ENCODE results near the gene NRL.

The NRL gene

DNA sequence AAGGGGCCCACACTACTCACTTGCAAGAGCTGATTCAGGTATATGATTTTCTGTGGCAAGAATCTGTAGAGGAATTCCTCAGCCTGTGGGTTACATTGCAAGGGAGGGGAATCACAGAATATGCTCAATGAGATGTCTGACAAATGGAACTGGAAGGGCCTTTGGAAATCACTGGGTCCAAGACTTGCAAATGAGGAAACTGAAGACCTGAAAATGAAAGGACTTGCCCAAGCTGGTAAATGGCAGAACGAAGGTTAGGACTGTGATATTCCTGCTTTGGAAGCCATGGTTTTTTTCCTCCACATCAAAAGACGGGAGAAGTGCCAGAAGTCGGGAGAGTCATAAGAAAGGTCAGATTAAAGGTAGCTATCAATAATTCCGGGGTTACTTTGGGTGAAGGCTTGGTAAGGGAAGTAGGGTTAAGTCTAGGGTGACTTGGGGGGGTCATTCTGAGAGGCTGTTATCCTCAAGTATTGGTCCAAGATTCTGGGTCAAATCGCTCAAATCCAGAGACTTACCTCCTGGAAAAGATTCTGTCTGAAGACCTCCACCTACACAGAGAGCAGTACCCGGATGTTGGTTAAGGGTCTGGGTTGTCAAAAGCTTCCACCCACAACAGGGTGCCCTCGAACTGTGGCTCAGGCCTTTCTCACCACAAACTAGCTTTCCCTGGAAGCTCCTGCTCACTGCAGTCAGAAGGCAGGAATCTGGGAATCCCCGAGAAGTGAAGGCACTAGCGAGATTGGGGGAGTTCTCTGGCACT is 31.1 kb upstream of the NRL start:
- no peak for TF ChIP-seq PAX5 (IDR thresholded peaks at IDR 0.05; ENCODE audit: insufficient read depth, low read length, severe bottlenecking)
- no peak for TF ChIP-seq POLR2A (IDR thresholded peaks at IDR 0.05; ENCODE audit: low read depth, low read length)
- TF ChIP-seq TAF1 (IDR thresholded peaks at IDR 0.05; ENCODE audit: low read depth, low read length), result no peak
- no peak for TF ChIP-seq POLR2AphosphoS5 (IDR thresholded peaks at IDR 0.05; ENCODE audit: low read depth, low read length)
- TF ChIP-seq SPI1 (IDR thresholded peaks at IDR 0.05; ENCODE audit: low read depth, low read length), result no peak
- no peak for TF ChIP-seq POU2F2 (IDR thresholded peaks at IDR 0.05; ENCODE audit: low read depth, low read length)
- FAIRE-seq (peak; percentile 23), DNase-seq (ENCODE audit: insufficient read length, low spot score) (no peak)

DNA sequence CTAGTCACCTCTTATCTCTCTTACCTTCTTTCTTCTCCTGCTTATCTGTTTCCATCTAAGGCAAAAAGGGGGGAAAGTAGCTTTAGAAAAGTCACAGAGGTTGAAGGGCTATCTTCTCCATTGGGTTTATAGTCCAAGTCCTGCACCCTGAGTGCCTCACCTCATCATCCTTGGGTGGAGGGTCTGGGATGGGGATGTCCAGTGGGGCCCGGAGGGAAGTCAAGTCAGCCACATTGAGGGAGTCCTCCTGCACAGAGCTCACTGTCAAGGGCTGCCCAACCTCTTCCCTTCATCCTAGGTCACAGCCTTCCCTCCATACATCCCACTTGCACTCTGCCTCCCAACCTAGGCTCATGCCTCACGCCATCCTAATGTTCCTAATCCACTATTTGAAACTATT is 30.5 kb upstream of the NRL start:
- TF ChIP-seq POLR2AphosphoS5 (IDR thresholded peaks at IDR 0.05; ENCODE audit: low read depth, low read length) (no peak), PAX5 (IDR thresholded peaks at IDR 0.05; ENCODE audit: insufficient read depth, low read length, severe bottlenecking) (no peak), POU2F2 (IDR thresholded peaks at IDR 0.05; ENCODE audit: low read depth, low read length) (no peak), POLR2A (IDR thresholded peaks at IDR 0.05; ENCODE audit: low read depth, low read length) (no peak), TAF1 (IDR thresholded peaks at IDR 0.05; ENCODE audit: low read depth, low read length) (no peak), SPI1 (IDR thresholded peaks at IDR 0.05; ENCODE audit: low read depth, low read length) (no peak)
- DNase-seq (ENCODE audit: insufficient read length, low spot score) (no peak), FAIRE-seq (no peak)

DNA sequence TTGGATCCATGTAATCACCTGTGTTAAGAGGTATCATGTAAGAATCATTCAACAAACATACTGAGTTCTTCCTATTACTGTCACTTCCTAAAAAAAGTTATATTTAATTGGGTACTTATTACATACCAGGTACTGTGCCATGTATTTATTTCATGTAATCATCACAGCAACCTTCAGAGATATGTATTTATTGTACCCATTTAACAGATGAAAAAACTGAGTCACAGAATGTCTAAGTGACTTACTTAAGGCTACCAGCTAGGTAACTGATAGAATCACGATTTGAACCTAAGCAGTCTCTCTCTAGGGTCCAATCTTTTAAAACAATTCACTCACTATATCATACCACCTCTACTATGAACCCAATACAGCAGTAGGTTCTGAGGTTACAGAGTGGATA is 29.7 kb upstream of the NRL start:
- DNase-seq (ENCODE audit: insufficient read length, low spot score), result no peak
- TF ChIP-seq POLR2AphosphoS5 (IDR thresholded peaks at IDR 0.05; ENCODE audit: low read depth, low read length), result no peak
- no peak for TF ChIP-seq TAF1 (IDR thresholded peaks at IDR 0.05; ENCODE audit: low read depth, low read length)
- no peak for TF ChIP-seq POLR2A (IDR thresholded peaks at IDR 0.05; ENCODE audit: low read depth, low read length)
- TF ChIP-seq SPI1 (IDR thresholded peaks at IDR 0.05; ENCODE audit: low read depth, low read length), result no peak
- no peak for TF ChIP-seq PAX5 (IDR thresholded peaks at IDR 0.05; ENCODE audit: insufficient read depth, low read length, severe bottlenecking)
- TF ChIP-seq POU2F2 (IDR thresholded peaks at IDR 0.05; ENCODE audit: low read depth, low read length), result no peak
- FAIRE-seq, result no peak

DNA sequence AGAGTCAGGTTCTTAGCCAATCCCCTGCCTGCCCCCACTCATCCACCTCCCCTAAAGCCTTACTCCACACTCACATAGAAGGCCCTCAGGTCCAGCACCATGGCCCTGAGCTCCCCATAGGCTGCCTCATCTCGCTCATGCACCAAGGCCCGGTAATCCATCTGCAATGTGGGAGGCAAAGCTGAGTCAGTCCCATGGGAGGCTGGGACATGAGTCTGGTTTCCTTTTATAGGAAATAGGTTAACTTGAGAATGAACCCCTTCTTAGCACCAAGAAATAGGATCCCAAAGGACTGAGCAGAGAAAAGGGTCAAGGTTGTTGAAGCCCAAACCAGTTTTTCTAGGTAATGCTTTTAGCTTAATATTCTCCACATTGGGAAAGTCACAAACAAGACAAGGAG is 28.8 kb upstream of the NRL start:
- FAIRE-seq, result no peak
- TF ChIP-seq POU2F2 (IDR thresholded peaks at IDR 0.05; ENCODE audit: low read depth, low read length), result no peak
- no peak for TF ChIP-seq PAX5 (IDR thresholded peaks at IDR 0.05; ENCODE audit: insufficient read depth, low read length, severe bottlenecking)
- no peak for TF ChIP-seq POLR2A (IDR thresholded peaks at IDR 0.05; ENCODE audit: low read depth, low read length)
- no peak for TF ChIP-seq POLR2AphosphoS5 (IDR thresholded peaks at IDR 0.05; ENCODE audit: low read depth, low read length)
- TF ChIP-seq SPI1 (IDR thresholded peaks at IDR 0.05; ENCODE audit: low read depth, low read length), result no peak
- TF ChIP-seq TAF1 (IDR thresholded peaks at IDR 0.05; ENCODE audit: low read depth, low read length), result no peak

DNA sequence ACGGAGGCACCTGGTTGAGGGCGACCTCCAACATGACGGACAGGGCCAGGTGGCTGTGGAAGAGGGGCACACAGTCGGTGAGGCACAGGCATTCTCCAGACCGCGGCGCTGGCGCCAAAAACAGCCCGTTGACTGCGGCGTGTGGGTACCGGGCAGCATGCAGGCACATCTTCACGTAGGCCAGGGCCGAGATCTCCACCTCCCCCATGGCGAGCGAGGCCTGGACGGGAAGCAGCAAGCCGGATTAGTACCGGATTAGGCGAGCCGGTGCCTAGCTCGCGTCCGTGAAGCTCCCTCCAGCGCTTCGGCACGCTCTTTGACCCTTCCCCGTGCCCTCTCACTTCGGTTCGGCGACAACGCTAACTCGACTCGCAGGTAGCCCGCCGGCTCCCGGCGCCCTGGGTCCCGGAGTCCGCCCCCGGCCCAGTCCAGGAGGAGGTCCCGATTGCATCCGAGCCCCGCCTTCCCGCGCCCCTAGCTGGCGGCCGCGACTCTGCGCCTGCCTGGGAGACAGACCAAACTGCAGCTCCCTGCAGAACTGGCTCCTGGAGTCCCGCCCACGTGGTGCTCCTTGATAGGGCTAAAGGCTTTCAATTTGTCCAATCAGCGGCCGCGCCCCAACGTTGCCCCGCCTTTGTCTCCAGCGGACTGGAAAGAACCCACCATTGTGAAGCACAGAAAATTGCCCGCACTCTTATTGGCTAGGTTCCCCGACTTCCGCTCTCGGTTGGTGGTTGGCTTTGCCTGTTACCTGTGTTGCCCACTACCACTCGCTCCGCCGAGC is 26.5 kb upstream of the NRL start, which contains the start of gene EMC9:
Gene EMC9 (minus strand): TSS at position 495 of the 784 bp plus-strand sequence. CDS start 287 bp downstream, at position 208.
- peak; percentile 96 for DNase-seq (ENCODE audit: insufficient read length, low spot score)
- peak; percentile 83 for TF ChIP-seq POLR2AphosphoS5 (IDR thresholded peaks at IDR 0.05; ENCODE audit: low read depth, low read length)
- TF ChIP-seq TAF1 (IDR thresholded peaks at IDR 0.05; ENCODE audit: low read depth, low read length), result peak; percentile 7
- peak; percentile 74 for TF ChIP-seq SPI1 (IDR thresholded peaks at IDR 0.05; ENCODE audit: low read depth, low read length)
- peak; percentile 78; the same call in 1 of the 2 replicates for TF ChIP-seq POLR2A (IDR thresholded peaks at IDR 0.05; ENCODE audit: low read depth, low read length)
- peak; percentile 53 for TF ChIP-seq POU2F2 (IDR thresholded peaks at IDR 0.05; ENCODE audit: low read depth, low read length)
- TF ChIP-seq PAX5 (IDR thresholded peaks at IDR 0.05; ENCODE audit: insufficient read depth, low read length, severe bottlenecking), result peak; percentile 72
- FAIRE-seq, result peak; percentile 82

More for the DNA sequence above, 28.8 kb upstream of the NRL start:
- DNase-seq (ENCODE audit: insufficient read length, low spot score), result no peak

DNA sequence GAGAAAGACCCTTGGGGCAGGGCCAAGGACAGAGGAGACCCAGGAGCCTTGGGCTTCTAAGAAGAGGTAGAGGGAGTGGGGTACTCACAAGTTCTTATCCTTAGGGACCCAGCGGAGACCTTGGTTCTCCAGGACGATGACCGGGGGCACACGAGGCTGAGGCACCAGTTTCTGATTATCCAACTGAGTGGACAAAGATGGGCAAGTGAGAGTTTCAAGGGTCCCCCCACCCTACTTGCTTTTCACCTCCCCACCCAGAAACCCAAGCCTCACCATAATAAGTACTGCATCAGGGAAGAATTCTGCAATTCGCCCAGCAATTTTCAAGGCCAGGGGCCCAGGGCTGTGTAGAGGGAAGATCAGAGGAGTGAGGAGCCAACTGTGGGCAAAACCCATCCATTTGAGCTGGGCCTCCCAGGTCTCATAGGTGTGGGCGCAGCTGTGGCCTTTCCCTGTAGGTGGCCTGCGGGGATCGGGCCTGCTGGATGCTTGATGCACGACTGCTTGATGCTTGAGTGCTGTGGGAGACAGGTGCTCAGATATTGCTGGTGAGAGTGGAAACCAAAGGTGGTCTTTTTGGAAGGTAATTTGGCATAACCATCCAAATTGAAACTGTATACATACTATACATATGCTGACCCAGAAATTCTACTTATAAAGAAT is 24.7 kb upstream of the NRL start:
- DNase-seq (ENCODE audit: insufficient read length, low spot score) (no peak), FAIRE-seq (no peak)
- TF ChIP-seq POU2F2 (IDR thresholded peaks at IDR 0.05; ENCODE audit: low read depth, low read length) (no peak), TAF1 (IDR thresholded peaks at IDR 0.05; ENCODE audit: low read depth, low read length) (no peak), SPI1 (IDR thresholded peaks at IDR 0.05; ENCODE audit: low read depth, low read length) (no peak), PAX5 (IDR thresholded peaks at IDR 0.05; ENCODE audit: insufficient read depth, low read length, severe bottlenecking) (no peak), POLR2A (IDR thresholded peaks at IDR 0.05; ENCODE audit: low read depth, low read length) (no peak), POLR2AphosphoS5 (IDR thresholded peaks at IDR 0.05; ENCODE audit: low read depth, low read length) (no peak)

DNA sequence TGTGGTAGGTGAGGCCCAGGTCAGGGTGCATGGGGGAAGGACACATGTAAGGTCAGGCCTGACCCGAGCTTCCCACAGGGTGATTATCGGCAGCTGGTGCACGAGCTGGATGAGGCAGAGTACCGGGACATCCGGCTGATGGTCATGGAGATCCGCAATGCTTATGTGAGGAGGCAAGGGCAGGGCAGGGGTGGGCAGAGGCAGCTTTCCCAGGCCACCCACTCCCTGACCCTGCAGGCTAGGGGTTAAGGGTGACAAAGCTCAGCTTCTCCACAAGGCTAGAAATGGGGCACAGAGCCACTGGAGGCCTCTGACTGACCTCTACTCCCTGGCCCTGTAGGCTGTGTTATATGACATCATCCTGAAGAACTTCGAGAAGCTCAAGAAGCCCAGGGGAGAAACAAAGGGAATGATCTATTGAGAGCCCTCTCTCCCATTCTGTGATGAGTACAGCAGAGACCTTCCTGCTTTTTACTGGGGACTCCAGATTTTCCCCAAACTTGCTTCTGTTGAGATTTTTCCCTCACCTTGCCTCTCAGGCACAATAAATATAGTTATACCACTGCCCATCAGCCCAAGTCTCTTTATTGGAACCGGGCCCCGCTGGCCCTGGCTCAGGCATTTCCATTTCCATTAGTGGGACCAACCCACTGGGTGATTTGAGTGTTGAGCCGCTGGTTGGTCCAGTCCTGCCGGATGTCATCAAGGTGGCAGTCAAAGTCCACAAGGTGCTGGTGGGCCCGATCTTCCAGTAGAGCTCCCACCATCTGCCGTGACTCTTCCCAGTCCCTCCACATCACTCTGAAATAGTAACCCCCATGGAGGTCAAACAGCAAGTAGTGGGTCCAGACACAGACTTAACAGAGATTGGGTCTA is 23.9 kb upstream of the NRL start:
- no peak for FAIRE-seq

More for the DNA sequence above, 23.9 kb upstream of the NRL start:
- TF ChIP-seq POLR2AphosphoS5 (IDR thresholded peaks at IDR 0.05; ENCODE audit: low read depth, low read length), result no peak
- TF ChIP-seq POU2F2 (IDR thresholded peaks at IDR 0.05; ENCODE audit: low read depth, low read length), result no peak
- no peak for TF ChIP-seq POLR2A (IDR thresholded peaks at IDR 0.05; ENCODE audit: low read depth, low read length)
- TF ChIP-seq SPI1 (IDR thresholded peaks at IDR 0.05; ENCODE audit: low read depth, low read length), result no peak
- TF ChIP-seq TAF1 (IDR thresholded peaks at IDR 0.05; ENCODE audit: low read depth, low read length), result no peak
- TF ChIP-seq PAX5 (IDR thresholded peaks at IDR 0.05; ENCODE audit: insufficient read depth, low read length, severe bottlenecking), result no peak
- no peak for DNase-seq (ENCODE audit: insufficient read length, low spot score)
